Activated CD8-positive, alpha-beta T cell treated with anti-CD3 and anti-CD28 coated beads, Interleukin-2, amount 10 ng/mL, durations not matched to agents 7 days and 5 days (primary cell): ENCODE data around the gene RNF207. TPM values are rescaled to one million over a fixed set of nuclear protein-coding genes. Genes with fewer than 3 reads are reported as not detected.

ENCODE experiments used
- ATAC-seq: fragments of 150-1000 bp; cut with Tn5 transposase; one replicate; pipeline ENCODE4 v1.10.0; 2021; ENCODE audit warnings: moderate library complexity
- CTCF ChIA-PET: fragments of 350-600 bp; sonication (Branson Sonifier 250); formaldehyde crosslinking; loops from one replicate; lab custom pipeline; 2021; ENCODE audit warnings: antibody characterized with exemption; lab: Charles Lee
- POLR2A ChIA-PET: fragments of 350-600 bp; sonication (Branson Sonifier 250); formaldehyde crosslinking; loops from one replicate; lab custom pipeline; 2021; ENCODE audit warnings: antibody characterized with exemption; lab: Charles Lee
- DNase-seq: peaks from one replicate; pipeline ENCODE4 v3.0.0-alpha.2; 2020
- H3K27ac Mint-ChIP-seq: one replicate; pipeline ENCODE4 v1.8.0; 2021; ENCODE audit warnings: mild to moderate bottlenecking, mixed read lengths
- H3K27me3 Mint-ChIP-seq: one replicate; pipeline ENCODE4 v1.8.0; 2021; ENCODE audit warnings: low read depth, mixed read lengths
- H3K36me3 Mint-ChIP-seq: one replicate; pipeline ENCODE4 v1.8.0; 2021; ENCODE audit warnings: low read depth, mixed read lengths
- H3K4me1 Mint-ChIP-seq: one replicate; pipeline ENCODE4 v1.8.0; 2021; ENCODE audit warnings: low read depth, mixed read lengths
- H3K4me3 Mint-ChIP-seq: one replicate; pipeline ENCODE4 v1.8.0; 2021; ENCODE audit warnings: mild to moderate bottlenecking, mixed read lengths
- H3K9me3 Mint-ChIP-seq: one replicate; pipeline ENCODE4 v1.8.0; 2022; ENCODE audit warnings: mixed read lengths; ENCODE audit not compliant: insufficient read depth
- total RNA-seq, 2 experiments: library from RNA; stranded (reverse); gene quantifications; one replicate each; pipeline ENCODE4 v1.2.3, GENCODE V29; 2021

RNF207 gene
- total RNA-seq, 2 experiments from 2014 or later, result 1.6 to 2.0 TPM

GRCh38 chr1:6166221-6166620, 39.7 kb upstream of the RNF207 start:
- no peaks in the 10 kb centered on the region for H3K9me3 Mint-ChIP-seq
- H3K4me3 Mint-ChIP-seq, result no peak overlapping the region
- ChIA-PET POLR2A (no interaction called here), CTCF (no interaction called here)
- no peak overlapping the region for H3K27ac Mint-ChIP-seq
- H3K4me1 Mint-ChIP-seq, result no peaks in the 10 kb centered on the region
- DNase-seq (no peak), ATAC-seq (no peak)
- no peaks in the 10 kb centered on the region for H3K27me3 Mint-ChIP-seq
- no peaks in the 10 kb centered on the region for H3K36me3 Mint-ChIP-seq

- ChIA-PET POLR2A (no interaction called here), CTCF (no interaction called here)
- Mint-ChIP-seq H3K36me3 (no peaks in the 10 kb centered on the region), H3K4me1 (no peaks in the 10 kb centered on the region), H3K27me3 (no peaks in the 10 kb centered on the region), H3K4me3 (no peak overlapping the region), H3K27ac (no peak overlapping the region), H3K9me3 (no peaks in the 10 kb centered on the region)
- ATAC-seq, result no peak
- no peak for DNase-seq
These were observed 39.1 kb upstream of the RNF207 start for GRCh38 chr1:6166655-6167390.

DNA sequence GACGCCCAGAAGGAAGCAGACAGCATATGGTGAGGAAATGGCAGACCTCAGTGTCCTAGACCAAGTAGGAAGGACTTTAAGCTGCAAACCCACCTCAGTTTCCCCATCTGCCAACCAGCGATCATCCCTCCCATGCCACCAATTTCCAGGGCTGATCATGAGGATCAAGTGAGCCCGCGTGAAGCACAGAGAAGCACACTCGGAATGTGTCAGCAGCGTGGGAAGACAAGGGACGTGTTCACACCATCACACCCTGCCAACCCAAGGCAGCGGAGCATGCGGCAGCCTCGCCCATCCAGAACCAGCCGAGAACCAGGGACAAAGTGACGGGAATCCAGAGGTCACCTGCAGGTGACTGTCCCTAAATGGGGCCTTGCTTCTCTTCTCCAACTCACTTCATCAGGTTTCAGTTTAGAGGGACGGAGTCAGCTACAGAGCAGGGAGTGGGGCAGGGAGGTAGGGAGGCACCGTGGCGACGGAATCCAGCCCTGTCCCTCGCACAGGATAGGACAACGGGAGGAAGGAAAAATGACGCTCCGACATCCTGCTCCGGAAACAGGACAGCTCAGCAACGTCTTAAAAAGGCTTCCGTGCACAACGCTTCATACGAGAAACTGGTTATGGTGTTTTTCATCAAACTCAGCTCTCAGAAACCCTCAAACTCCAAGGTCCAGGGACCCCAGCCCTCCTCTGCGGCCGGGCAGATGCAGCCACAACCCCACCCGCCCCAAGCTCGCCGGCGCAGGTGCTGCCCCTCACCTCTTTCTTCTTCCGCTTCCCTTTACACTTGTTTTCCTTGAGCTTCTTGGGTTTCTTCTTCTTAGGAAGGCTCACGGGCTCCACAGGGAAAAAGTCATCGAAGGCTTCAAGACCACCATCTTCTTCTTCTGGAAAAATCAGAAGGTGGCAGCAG, 38.3 kb upstream of the RNF207 start:
- ChIA-PET CTCF (no interaction called here), POLR2A (no interaction called here)
- ATAC-seq (no peak), DNase-seq (no peak)
- Mint-ChIP-seq H3K9me3 (no peaks in the 10 kb centered on the region), H3K4me1 (no peaks in the 10 kb centered on the region), H3K27me3 (no peaks in the 10 kb centered on the region), H3K36me3 (no peaks in the 10 kb centered on the region), H3K27ac (no peak overlapping the region), H3K4me3 (no peak overlapping the region)

DNA sequence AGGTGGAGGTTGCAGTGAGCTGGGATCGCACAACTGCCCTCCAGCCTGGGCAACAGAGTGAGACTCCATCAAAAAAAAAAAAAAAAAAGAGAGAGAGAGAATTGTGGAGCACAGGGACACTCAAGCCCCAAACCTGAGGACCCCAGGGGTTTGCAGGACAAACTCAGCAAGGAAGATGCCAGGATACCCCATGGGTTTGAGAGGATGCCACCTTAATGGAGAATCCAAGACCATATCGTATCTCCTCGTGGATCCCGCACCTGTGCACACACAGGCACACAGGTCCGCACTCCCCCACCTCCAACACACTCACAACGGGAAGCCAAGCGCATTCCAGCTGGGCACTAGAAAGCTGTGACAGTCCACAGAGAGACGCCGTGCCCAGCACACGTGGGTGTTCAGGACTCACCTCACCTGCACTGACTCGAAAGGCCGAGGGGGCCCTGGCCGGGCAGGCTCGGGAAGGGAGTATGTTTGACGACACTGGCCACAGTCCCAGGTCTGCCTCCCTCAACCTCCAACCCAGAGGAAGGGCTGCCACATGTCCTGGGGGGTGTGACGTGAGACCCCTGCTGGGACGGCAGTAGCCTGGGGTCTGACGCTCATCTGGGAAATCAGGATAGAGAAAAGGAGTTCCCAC, 36.9 kb upstream of the RNF207 start:
- Mint-ChIP-seq H3K27ac (no peak overlapping the region), H3K4me1 (no peaks in the 10 kb centered on the region), H3K4me3 (no peak overlapping the region), H3K27me3 (no peaks in the 10 kb centered on the region), H3K36me3 (no peaks in the 10 kb centered on the region), H3K9me3 (no peaks in the 10 kb centered on the region)
- ATAC-seq (no peak), DNase-seq (no peak)
- CTCF ChIA-PET, result interaction anchor here (0.5 kb wide), 1 partner anchor 46 kb away, joined by 3 read pairs; no protein-coding TSS in a partner anchor
- POLR2A ChIA-PET, result no interaction called here

GRCh38 chr1:6170116-6170741, 35.7 kb upstream of the RNF207 start:
- Mint-ChIP-seq H3K4me3 (no peak overlapping the region), H3K27me3 (no peaks in the 10 kb centered on the region), H3K27ac (no peak overlapping the region), H3K4me1 (no peaks in the 10 kb centered on the region), H3K9me3 (no peaks in the 10 kb centered on the region), H3K36me3 (no peaks in the 10 kb centered on the region)
- ChIA-PET POLR2A (no interaction called here), CTCF (no interaction called here)
- ATAC-seq (no peak), DNase-seq (no peak)

GRCh38 chr1:6170742-6171201, 35.1 kb upstream of the RNF207 start:
- ATAC-seq, result no peak
- H3K9me3 Mint-ChIP-seq, result no peaks in the 10 kb centered on the region
- H3K27me3 Mint-ChIP-seq, result no peaks in the 10 kb centered on the region
- ChIA-PET POLR2A (no interaction called here), CTCF (no interaction called here)
- no peak for DNase-seq
- no peaks in the 10 kb centered on the region for H3K36me3 Mint-ChIP-seq
- H3K4me1 Mint-ChIP-seq, result no peaks in the 10 kb centered on the region
- no peak overlapping the region for H3K27ac Mint-ChIP-seq
- no peak overlapping the region for H3K4me3 Mint-ChIP-seq

DNA sequence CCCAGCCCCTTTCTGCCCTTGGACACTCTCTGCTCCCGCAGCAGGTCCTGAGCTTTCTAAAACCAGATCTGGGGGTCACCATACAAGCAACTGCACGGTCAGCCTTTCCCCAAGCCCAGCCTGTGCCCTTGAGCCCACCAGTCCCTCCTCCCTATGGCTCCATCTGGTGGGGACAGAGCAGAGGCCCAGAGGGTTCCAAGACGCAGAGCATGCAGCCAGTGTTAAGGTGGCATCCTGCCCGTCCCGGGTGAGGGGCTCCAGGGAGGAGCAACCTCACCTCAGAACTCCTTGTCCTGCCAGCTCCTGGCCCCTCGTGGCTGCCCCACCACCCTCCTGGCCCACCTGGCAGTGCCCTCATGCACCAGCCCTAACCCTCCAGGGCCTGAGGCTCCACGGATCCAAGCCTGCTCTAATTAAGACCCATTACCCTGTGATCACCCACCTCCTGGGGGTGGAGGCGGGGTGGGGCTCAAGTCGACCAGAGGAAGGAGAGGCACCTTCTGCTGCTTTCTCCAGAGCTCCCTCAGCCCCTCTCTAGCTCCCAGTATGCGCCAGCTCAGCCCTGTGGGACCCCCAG, 34.3 kb upstream of the RNF207 start:
- H3K4me1 Mint-ChIP-seq, result no peaks in the 10 kb centered on the region
- H3K9me3 Mint-ChIP-seq, result no peaks in the 10 kb centered on the region
- CTCF ChIA-PET, result no interaction called here
- H3K4me3 Mint-ChIP-seq, result no peak overlapping the region
- H3K36me3 Mint-ChIP-seq, result no peaks in the 10 kb centered on the region
- no peaks in the 10 kb centered on the region for H3K27me3 Mint-ChIP-seq
- DNase-seq, result no peak
- no peak overlapping the region for H3K27ac Mint-ChIP-seq
- POLR2A ChIA-PET, result no interaction called here
- ATAC-seq, result no peak

GRCh38 chr1:6172549-6172948, 33.4 kb upstream of the RNF207 start:
- ChIA-PET POLR2A (no interaction called here), CTCF (no interaction called here)
- Mint-ChIP-seq H3K36me3 (no peaks in the 10 kb centered on the region), H3K4me3 (no peak overlapping the region), H3K4me1 (no peaks in the 10 kb centered on the region), H3K27me3 (peaks cover 5% of the 10 kb centered on the region), H3K27ac (no peak overlapping the region), H3K9me3 (no peaks in the 10 kb centered on the region)
- no peak for ATAC-seq
- DNase-seq, result no peak

GRCh38 chr1:6174621-6175410, 31.1 kb upstream of the RNF207 start:
- no peaks in the 10 kb centered on the region for H3K9me3 Mint-ChIP-seq
- H3K27ac Mint-ChIP-seq, result no peak overlapping the region
- H3K36me3 Mint-ChIP-seq, result no peaks in the 10 kb centered on the region
- ChIA-PET POLR2A (no interaction called here), CTCF (no interaction called here)
- DNase-seq, result no peak
- peaks cover 15% of the 10 kb centered on the region for H3K27me3 Mint-ChIP-seq
- no peak overlapping the region for H3K4me3 Mint-ChIP-seq
- ATAC-seq, result no peak
- H3K4me1 Mint-ChIP-seq, result no peaks in the 10 kb centered on the region

DNA sequence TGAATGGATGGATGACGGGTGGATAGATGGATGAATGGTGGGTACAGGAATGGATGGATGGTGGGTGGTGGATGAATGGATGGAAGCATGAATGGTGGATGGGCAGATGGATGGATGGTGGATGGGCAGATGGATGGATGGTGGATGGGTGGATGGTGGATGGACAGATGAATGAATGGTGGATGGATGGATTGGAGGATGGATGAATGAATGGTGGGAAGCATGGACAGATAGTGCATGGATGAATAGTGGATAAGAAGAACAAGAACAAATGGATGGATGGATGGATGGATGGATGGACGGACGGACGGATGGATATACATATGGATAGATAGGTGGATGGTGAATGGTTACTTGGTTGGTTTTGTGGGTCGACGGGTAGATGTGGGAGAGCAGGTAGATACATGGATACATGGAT, 30.5 kb upstream of the RNF207 start:
- DNase-seq (no peak), ATAC-seq (no peak)
- no peak overlapping the region for H3K27ac Mint-ChIP-seq
- H3K36me3 Mint-ChIP-seq, result no peaks in the 10 kb centered on the region
- H3K27me3 Mint-ChIP-seq, result peaks cover 15% of the 10 kb centered on the region
- ChIA-PET POLR2A (no interaction called here), CTCF (no interaction called here)
- H3K4me1 Mint-ChIP-seq, result no peaks in the 10 kb centered on the region
- no peak overlapping the region for H3K4me3 Mint-ChIP-seq
- no peaks in the 10 kb centered on the region for H3K9me3 Mint-ChIP-seq

DNA sequence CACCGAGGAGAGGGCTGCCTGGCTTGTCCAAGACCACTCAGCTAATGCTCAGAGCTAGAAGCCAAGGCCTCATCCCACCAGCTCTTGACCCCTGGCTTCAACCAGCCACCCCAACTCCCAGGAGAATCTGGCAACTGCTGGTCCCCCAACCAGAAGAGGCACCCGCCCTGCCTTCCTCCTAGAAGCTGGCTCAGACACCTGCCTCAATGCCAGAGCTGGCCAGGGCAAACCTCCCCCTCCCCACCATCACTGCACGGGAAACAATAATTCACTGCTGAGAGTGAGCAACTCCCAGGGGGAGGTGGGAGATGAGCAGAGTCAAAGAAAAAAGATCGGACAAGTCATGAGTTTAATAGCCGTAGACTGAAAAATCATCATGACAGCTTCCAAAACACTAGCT, 29.1 kb upstream of the RNF207 start:
- Mint-ChIP-seq H3K27ac (no peak overlapping the region), H3K4me3 (no peak overlapping the region), H3K27me3 (peaks cover 27% of the 10 kb centered on the region), H3K4me1 (peaks cover 10% of the 10 kb centered on the region), H3K9me3 (no peaks in the 10 kb centered on the region), H3K36me3 (no peaks in the 10 kb centered on the region)
- ChIA-PET POLR2A (interaction anchor here (0.6 kb wide), 1 partner anchor 12 kb away, joined by 3 read pairs; no protein-coding TSS in a partner anchor), CTCF (no interaction called here)
- ATAC-seq, result no peak
- no peak for DNase-seq
